ENCODE data around the gene ACBD4.

- no peak for TF ChIP-seq CTCF (IDR thresholded peaks at IDR 0.05)
- no peak for TF ChIP-seq POLR2A (IDR thresholded peaks at IDR 0.05)
Measured at GRCh38 chr17:45139533-45139920, 4.0 kb downstream of the ACBD4 start.
